Endothelial cell of umbilical vein (primary cell): ENCODE data around the gene RASGRF1. TPM values are rescaled to one million over a fixed set of nuclear protein-coding genes. Genes with fewer than 3 reads are reported as not detected.

Experiments used
- BruUV-seq: library from RNA; stranded (reverse); fragments of 400-500 nt; replicated peaks from 2 replicates; lab custom pipeline; 2021; lab: Mats Ljungman, UMichigan
- CTCF ChIA-PET: fragments of 300-600, 350-600 bp; sonication (Branson Sonifier 250); formaldehyde crosslinking; loops from one replicate; lab custom pipeline; 2021; ENCODE audit warnings: antibody characterized with exemption, inconsistent platforms; lab: Charles Lee
- POLR2A ChIA-PET: fragments of 300-600, 350-600 bp; sonication (Branson Sonifier 250); formaldehyde crosslinking; loops from one replicate; lab custom pipeline; 2021; ENCODE audit warnings: antibody characterized with exemption, inconsistent platforms; lab: Charles Lee
- DNase-seq: peaks from one replicate; pipeline ENCODE4 v3.0.0-alpha.2; 2011; ENCODE audit warnings: low read depth, low spot score
- FAIRE-seq: peaks from 2 replicates; lab custom pipeline; 2011; peaks lifted over from hg19 to GRCh38; lab: Jason Lieb, UNC
- H2AFZ ChIP-seq: 2 replicates; pipeline ENCODE4 v1.6.0; 2012; ENCODE audit warnings: low read depth, low read length, control low read depth, inconsistent platforms
- H3K27ac ChIP-seq: 2 replicates; pipeline ENCODE4 v1.5.1; 2011; ENCODE audit warnings: low read depth, mild to moderate bottlenecking, control low read depth, low read length, moderate library complexity; ENCODE audit not compliant: insufficient read depth
- H3K27me3 ChIP-seq, 2 experiments: 2 replicates each; pipeline versions ENCODE4 v1.6.0 to v1.6.1; 2011; ENCODE audit warnings: low read length in 2 of 2, mixed read lengths in 1 of 2; ENCODE audit not compliant: control insufficient read depth in 2 of 2, insufficient read depth in 2 of 2
- H3K36me3 ChIP-seq, 2 experiments: 2 replicates in 1 of 2; 3 replicates in 1 of 2; pipeline ENCODE4 v1.5.1; 2011; ENCODE audit warnings: low read length in 2 of 2, mild to moderate bottlenecking in 1 of 2, moderate library complexity in 1 of 2; ENCODE audit not compliant: control insufficient read depth in 2 of 2, insufficient read depth in 2 of 2; ENCODE audit errors: extremely low read depth in 1 of 2
- H3K4me1 ChIP-seq: 3 replicates; pipeline ENCODE4 v1.5.1; 2011; ENCODE audit warnings: mild to moderate bottlenecking, low read length; ENCODE audit not compliant: control insufficient read depth, insufficient read depth; ENCODE audit errors: extremely low read depth
- H3K4me2 ChIP-seq: 2 replicates; pipeline ENCODE4 v1.6.1; 2011; ENCODE audit warnings: low read length, control low read depth, mixed read lengths; ENCODE audit not compliant: insufficient read depth
- H3K4me3 ChIP-seq, 3 experiments: fragments of 200-600 bp in 1 of 3; sonication (generic), shearing (Covaris generic) in 1 of 3; replicated peaks in 1 of 3; 2 replicates each; pipeline ENCODE4 v1.5.1; 2011 to 2016; ENCODE audit warnings: control low read depth in 3 of 3, low read length in 3 of 3, mild to moderate bottlenecking in 2 of 3, inconsistent platforms in 1 of 3, low read depth in 1 of 3, moderate library complexity in 1 of 3; ENCODE audit not compliant: insufficient read depth in 1 of 3
- H3K79me2 ChIP-seq: 2 replicates; pipeline ENCODE4 v1.6.0; 2012; ENCODE audit warnings: low read length, inconsistent platforms; ENCODE audit not compliant: control insufficient read depth, insufficient read depth
- H3K9ac ChIP-seq: replicated peaks from 2 replicates; pipeline ENCODE3; 2011; ENCODE audit warnings: low read length, control low read depth; ENCODE audit not compliant: insufficient read depth; ENCODE audit errors: extremely low read depth
- H3K9me1 ChIP-seq: replicated peaks from 3 replicates; pipeline ENCODE4 v1.6.0; 2011; ENCODE audit warnings: mild to moderate bottlenecking, low read length; ENCODE audit not compliant: control insufficient read depth, insufficient read depth; ENCODE audit errors: extremely low read depth
- H3K9me3 ChIP-seq: replicated peaks from 2 replicates; pipeline ENCODE4 v1.5.1; 2012; ENCODE audit warnings: low read length, inconsistent platforms; ENCODE audit not compliant: control insufficient read depth, insufficient read depth
- H4K20me1 ChIP-seq: replicated peaks from 2 replicates; pipeline ENCODE3; 2011; ENCODE audit warnings: mild to moderate bottlenecking, low read length; ENCODE audit not compliant: control insufficient read depth, insufficient read depth; ENCODE audit errors: extremely low read depth
- EZH2 ChIP-seq: IDR thresholded peaks from 2 replicates; pipeline ENCODE4 v1.6.1; 2012; ENCODE audit warnings: borderline replicate concordance, low read depth, mild to moderate bottlenecking, moderate library complexity, low read length, inconsistent platforms; ENCODE audit not compliant: severe bottlenecking
- FOS ChIP-seq: IDR thresholded peaks from 2 replicates; pipeline ENCODE4 v1.6.1; 2011; ENCODE audit warnings: mild to moderate bottlenecking, low read length, moderate library complexity, borderline replicate concordance; ENCODE audit not compliant: insufficient read depth
- GATA2 ChIP-seq: IDR thresholded peaks from 2 replicates; pipeline ENCODE4 v1.7.0; 2011; ENCODE audit warnings: low read depth, mild to moderate bottlenecking, moderate library complexity, mixed read lengths, low read length; ENCODE audit not compliant: insufficient read length, insufficient read depth
- JUN ChIP-seq: IDR thresholded peaks from 2 replicates; pipeline ENCODE4 v1.6.1; 2011; ENCODE audit warnings: borderline replicate concordance, low read depth; ENCODE audit not compliant: insufficient read length, insufficient read depth
- MAX ChIP-seq: IDR thresholded peaks from 2 replicates; pipeline ENCODE4 v1.6.1; 2011; ENCODE audit not compliant: insufficient read depth, insufficient read length
- MYC ChIP-seq: IDR thresholded peaks from one replicate; pipeline ENCODE4 v1.6.1; 2011; ENCODE audit warnings: mild to moderate bottlenecking, low read depth, low read length
- POLR2A ChIP-seq: IDR thresholded peaks from 2 replicates; pipeline ENCODE4 v1.6.1; 2012; ENCODE audit warnings: low read depth, mild to moderate bottlenecking, control low read depth, low read length
- POLR2AphosphoS5 ChIP-seq: IDR thresholded peaks from 2 replicates; pipeline ENCODE4 v1.6.1; 2012; ENCODE audit warnings: low read depth, mild to moderate bottlenecking, control low read depth, low read length, moderate library complexity; ENCODE audit not compliant: insufficient read depth
- dilution Hi-C: fragments of 300-500 bp; cut with MboI; formaldehyde crosslinking; loops from one replicate; pipeline ENCODE4 v1.15.0; 2019; ENCODE audit warnings: low sequenced_read_pairs; ENCODE audit not compliant: extremely low pct_ligation_motif_present
- intact Hi-C: fragments of 100-400 bp; cut with micrococcal nuclease; formaldehyde crosslinking; loops from one replicate; pipeline ENCODE4 v1.10.0; 2022
- polyA plus RNA-seq, 4 experiments: library from polyadenylated mRNA; depleted of rRNA in 3 of 4; stranded (reverse) in 3 of 4; unstranded in 1 of 4; fragments of >200 nt; gene quantifications; 2 replicates each; pipeline versions ENCODE4 v1.2.1 to v1.2.3, GENCODE V29; 2011 to 2012; ENCODE audit warnings: missing spikeins in 1 of 4
- total RNA-seq: library from RNA; stranded (reverse); gene quantifications from 2 replicates; pipeline ENCODE4 v1.2.3, GENCODE V29; 2021
- TF ChIP-seq, protein P1 (sequence below), 2 donors: IDR thresholded peaks; 1 replicate in 1 of 2; 2 replicates in 1 of 2; pipeline ENCODE4 v1.5.1; 2011; ENCODE audit warnings: low read length in 2 of 2, mild to moderate bottlenecking in 2 of 2, moderate library complexity in 2 of 2, control low read depth in 1 of 2, inconsistent platforms in 1 of 2, low read depth in 1 of 2; ENCODE audit not compliant: insufficient read depth in 1 of 2; ENCODE audit errors: extremely low read depth in 1 of 2

The RASGRF1 gene
- total and polyA plus RNA-seq, 2 donors (not counting 3 experiments of a cell fraction or from before 2014, with no cell fraction given) = 0.04 TPM; not detected in 1

GRCh38 chr15:79053894-79054293 lies 36.7 kb downstream of the RASGRF1 start:
- Histone ChIP-seq H3K4me1 (no peaks in the 10 kb centered on the region), H3K27ac (no peak overlapping the region), H3K79me2 (no peaks in the 10 kb centered on the region), H2AFZ (no peak overlapping the region), H3K9me3 (no peaks in the 10 kb centered on the region), H3K36me3 (no peaks in the 10 kb centered on the region), H3K4me2 (no peak overlapping the region), H3K4me3 (no peak overlapping the region), H4K20me1 (no peaks in the 10 kb centered on the region), H3K9me1 (no peaks in the 10 kb centered on the region), H3K9ac (no peak overlapping the region), H3K27me3 (no peaks in the 10 kb centered on the region)
- dilution Hi-C loops (no loop called here), intact Hi-C loops (no loop called here)
- no peak for FAIRE-seq
- BruUV-seq = no TSS peak
- no peak for TF ChIP-seq MYC
- no peak for TF ChIP-seq GATA2
- TF ChIP-seq MAX = no peak
- no peak for TF ChIP-seq JUN
- TF ChIP-seq, protein P1, sequence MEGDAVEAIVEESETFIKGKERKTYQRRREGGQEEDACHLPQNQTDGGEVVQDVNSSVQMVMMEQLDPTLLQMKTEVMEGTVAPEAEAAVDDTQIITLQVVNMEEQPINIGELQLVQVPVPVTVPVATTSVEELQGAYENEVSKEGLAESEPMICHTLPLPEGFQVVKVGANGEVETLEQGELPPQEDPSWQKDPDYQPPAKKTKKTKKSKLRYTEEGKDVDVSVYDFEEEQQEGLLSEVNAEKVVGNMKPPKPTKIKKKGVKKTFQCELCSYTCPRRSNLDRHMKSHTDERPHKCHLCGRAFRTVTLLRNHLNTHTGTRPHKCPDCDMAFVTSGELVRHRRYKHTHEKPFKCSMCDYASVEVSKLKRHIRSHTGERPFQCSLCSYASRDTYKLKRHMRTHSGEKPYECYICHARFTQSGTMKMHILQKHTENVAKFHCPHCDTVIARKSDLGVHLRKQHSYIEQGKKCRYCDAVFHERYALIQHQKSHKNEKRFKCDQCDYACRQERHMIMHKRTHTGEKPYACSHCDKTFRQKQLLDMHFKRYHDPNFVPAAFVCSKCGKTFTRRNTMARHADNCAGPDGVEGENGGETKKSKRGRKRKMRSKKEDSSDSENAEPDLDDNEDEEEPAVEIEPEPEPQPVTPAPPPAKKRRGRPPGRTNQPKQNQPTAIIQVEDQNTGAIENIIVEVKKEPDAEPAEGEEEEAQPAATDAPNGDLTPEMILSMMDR (IDR thresholded peaks at IDR 0.05; ENCODE audit: extremely low read depth in 1 of 2, insufficient read depth in 1 of 2, low read depth in 1 of 2, low read length in 2 of 2) = no peak
- TF ChIP-seq POLR2A = no peak
- no peak for TF ChIP-seq POLR2AphosphoS5
- TF ChIP-seq FOS = no peak
- TF ChIP-seq EZH2 = no peak
- POLR2A ChIA-PET = no interaction called here
- DNase-seq = no peak
- CTCF ChIA-PET = interaction anchor here (1.1 to 1.8 kb wide), 2 partner anchors 26 to 131 kb away, joined by 5 read pairs; no protein-coding TSS in a partner anchor
